Vagina (tissue), 2 donors: ENCODE data around the gene PXYLP1.

Source experiments
- POLR2A ChIP-seq, 2 donors: fragments of 450-650 bp; IDR thresholded peaks; one replicate each; pipeline ENCODE4 v1.6.1; 2017; ENCODE audit warnings: antibody characterized with exemption in 2 of 2, mild to moderate bottlenecking in 2 of 2, moderate library complexity in 2 of 2
- POLR2AphosphoS5 ChIP-seq, 2 donors: sonication (generic); formaldehyde crosslinking; IDR thresholded peaks; one replicate each; pipeline ENCODE4 v1.9.0; 2017; ENCODE audit warnings: antibody characterized with exemption in 2 of 2, mild to moderate bottlenecking in 2 of 2, low read depth in 1 of 2; ENCODE audit not compliant: insufficient read depth in 1 of 2
- TF ChIP-seq, protein P1 (sequence below), 3 experiments: fragments of 450-650 bp in 2 of 3; fragments of 200-600 bp in 1 of 3; sonication (generic) in 1 of 3; IDR thresholded peaks; one replicate each; pipeline ENCODE4 v1.5.1; 2017 to 2019; ENCODE audit warnings: antibody characterized with exemption in 3 of 3, mild to moderate bottlenecking in 2 of 3, moderate library complexity in 2 of 3

DNA sequence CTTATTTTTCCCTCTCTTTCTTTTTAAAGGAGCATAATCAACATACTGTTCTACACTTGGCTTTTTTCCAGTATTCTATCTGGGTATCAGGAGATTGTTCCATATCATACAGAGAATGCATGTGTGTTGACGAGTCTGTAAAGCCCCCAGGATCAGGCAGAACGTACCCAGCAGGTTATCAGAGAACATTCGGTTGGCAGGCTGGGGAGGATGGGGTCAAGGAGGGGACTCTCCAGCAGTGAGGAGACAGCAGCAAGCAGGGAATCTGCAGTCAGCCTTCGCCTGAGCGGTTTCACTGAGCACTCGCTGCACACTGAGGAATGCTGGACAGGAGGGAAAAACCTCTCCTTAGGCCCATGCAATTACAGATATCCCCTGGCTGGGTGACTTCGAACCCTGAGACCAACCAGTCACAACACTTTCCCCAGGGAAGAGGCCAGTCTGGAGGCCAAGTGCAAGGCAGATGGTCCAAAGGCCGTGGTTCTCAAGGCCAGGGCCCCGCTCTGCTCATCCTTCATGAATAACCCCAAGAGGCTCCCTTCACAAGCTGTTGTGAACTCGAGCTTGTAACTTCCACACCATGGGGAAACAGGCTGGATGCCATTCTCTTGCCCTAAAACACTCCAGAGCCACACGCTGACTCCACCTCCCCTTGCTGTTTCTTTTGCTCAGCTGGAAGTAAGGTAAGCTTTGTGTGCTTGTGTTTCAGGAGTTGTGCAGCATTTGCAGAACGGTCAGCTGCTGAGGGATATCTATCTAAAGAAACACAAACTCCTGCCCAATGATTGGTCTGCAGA, 60.1 kb downstream of the PXYLP1 start:
- TF ChIP-seq POLR2AphosphoS5 (IDR thresholded peaks at IDR 0.05; ENCODE audit: insufficient read depth in 1 of 2, low read depth in 1 of 2) (no peak), POLR2A (IDR thresholded peaks at IDR 0.05) (no peak)
- TF ChIP-seq, protein P1, sequence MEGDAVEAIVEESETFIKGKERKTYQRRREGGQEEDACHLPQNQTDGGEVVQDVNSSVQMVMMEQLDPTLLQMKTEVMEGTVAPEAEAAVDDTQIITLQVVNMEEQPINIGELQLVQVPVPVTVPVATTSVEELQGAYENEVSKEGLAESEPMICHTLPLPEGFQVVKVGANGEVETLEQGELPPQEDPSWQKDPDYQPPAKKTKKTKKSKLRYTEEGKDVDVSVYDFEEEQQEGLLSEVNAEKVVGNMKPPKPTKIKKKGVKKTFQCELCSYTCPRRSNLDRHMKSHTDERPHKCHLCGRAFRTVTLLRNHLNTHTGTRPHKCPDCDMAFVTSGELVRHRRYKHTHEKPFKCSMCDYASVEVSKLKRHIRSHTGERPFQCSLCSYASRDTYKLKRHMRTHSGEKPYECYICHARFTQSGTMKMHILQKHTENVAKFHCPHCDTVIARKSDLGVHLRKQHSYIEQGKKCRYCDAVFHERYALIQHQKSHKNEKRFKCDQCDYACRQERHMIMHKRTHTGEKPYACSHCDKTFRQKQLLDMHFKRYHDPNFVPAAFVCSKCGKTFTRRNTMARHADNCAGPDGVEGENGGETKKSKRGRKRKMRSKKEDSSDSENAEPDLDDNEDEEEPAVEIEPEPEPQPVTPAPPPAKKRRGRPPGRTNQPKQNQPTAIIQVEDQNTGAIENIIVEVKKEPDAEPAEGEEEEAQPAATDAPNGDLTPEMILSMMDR (IDR thresholded peaks at IDR 0.05), result no peak
